NCI-H526 (cell line): Measurements from ENCODE around the gene AGMAT.
"Not testable (repeated sequence)": the region's sequence is repeated elsewhere in the genome, so short reads cannot be mapped to it uniquely, and the experiment has no call there.

Experiments used
- DNase-seq, 2 experiments: peaks; one replicate each; lab custom pipeline; 2025; lab: John Stamatoyannopoulos, UW

The AGMAT gene

DNA sequence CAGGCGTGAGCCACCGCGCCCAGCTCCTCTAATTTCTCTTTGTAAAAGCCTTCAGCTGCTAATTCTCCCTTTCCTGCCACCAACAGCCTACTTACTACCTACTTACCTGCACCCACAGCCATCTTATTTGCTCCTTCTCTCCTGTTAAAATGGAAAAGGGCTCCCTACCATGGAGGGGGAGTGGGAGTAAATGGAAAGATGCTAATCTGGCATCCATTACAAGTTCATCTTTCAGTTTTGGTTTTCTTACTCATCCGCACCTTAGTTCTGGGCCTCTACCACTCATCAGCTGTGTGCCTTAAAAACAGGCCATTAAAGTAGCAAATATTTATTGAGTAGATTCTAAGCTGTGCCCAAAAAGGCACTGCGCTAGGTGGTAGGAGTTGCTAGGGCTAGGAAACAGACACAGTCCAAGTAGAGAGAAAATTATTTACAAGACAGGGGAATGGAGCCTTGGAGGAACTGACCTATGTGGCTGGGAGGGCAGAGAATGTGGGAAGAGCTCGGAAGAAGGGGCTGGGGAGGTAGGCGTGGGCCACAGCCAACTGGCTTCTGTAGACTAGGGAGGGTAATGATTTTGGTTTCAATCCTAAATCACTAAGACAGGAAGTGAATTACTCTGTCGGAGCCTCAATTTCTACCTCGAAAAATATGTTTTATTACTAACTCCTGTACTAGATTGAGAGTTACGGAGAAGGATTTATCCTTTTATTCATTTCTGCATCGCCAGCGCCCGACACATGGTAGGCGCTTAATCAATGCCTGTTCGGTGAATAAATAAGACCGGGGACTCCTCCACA lies 31.7 kb upstream of the AGMAT start:
- DNase-seq, result no peak

DNA sequence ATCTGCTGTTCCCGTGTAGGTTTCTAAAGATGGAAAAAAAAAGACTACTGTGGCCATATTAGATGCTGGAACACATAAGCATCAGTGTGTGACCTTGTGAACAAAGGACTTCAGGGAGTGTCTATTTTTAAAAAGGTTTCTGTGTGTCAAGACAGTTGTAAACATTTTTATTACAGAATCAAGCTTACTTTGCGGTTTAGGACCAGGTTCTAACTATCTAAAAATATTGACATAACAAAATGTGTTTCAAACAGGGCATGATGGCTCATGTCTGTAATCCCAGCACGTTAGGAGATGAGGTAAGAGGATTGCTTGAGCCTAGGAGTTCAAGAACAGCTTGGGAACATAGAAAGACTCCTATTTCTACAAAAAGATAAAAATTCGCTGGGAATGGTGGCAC lies 25.3 kb upstream of the AGMAT start:
- peak; percentile 80 to 95 for DNase-seq

DNA sequence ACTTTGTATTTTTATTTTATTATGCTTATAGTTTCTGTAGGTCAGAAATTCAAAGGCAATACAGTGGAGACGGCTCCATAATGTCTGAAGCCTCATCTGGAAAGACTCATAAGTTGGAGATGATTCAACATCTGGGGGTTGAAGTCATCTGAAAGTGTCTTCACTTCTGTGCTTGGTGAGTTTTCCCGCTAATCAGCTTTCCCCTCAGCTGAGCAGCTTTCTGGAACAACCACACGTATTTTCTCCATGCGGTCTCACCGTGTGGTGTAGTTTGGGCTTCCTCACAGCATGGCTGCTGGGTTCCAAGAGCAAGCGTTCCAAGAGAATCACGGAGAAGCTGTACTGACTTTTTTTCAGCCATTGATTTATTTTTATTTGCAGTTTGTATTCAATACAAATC lies 24.8 kb upstream of the AGMAT start:
- no peak for DNase-seq

DNA sequence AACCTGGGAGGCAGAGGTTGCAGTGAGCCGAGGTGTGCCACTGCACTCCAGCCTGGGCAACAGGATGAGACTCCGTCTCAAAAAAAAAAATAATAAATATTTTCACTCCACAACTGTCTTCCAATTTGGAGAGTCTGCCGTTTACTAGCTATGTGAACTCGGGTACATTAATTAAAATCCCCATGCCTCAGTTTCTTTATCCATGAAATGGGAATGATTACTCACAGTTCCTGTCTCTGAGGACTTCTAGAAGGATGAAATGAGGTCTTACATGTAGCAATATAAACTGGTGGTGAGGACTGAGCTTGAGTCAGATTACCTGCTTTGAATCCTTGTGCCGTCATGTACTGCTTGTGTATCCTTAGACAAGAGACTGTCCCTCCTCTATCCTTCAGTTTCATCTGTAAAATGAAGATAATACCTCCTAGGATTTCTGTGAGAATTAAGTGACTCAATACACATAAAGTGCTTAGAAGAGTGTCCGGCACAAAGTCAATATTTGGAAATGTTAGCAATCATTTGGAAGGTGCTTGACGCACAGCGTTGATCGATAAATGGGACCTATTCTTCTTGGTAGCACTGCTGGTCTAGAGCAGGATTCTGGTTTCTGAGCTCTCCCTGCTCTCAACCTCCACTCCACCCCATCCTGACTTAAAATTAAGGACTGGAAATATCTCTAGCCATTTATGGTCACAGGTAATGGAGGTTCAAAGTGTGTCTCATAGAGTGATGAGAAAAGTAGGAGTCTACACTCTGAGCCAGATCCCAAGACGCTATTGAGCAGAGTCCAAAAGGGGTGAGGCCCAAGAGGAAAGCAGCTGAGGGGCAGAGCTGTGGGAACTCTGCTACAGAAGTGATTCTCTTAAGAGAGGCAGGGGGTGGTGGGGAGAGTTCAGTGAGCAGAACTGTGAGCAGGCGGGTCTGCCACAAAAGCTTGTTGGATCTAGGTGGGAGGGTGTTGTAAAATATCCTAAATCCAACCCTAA lies 20.8 kb upstream of the AGMAT start:
- DNase-seq, result no peak

DNA sequence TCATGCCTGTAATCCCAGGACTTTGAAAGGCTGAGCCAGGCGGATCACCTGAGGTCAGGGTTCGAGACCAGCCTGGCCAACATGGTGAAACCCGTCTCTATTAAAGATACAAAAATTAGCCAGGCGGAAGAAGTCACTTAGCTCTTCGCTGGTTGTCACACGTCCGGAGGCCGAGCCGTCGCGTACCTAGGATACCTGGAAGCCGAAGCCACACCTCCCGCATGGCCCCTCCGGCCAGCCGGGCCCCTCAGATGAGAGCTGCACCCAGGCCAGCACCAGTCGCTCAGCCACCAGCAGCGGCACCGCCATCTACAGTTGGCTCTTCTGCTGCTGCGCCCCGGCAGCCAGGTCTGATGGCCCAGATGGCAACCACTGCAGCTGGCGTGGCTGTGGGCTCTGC lies 19.5 kb upstream of the AGMAT start:
- DNase-seq, result not testable (repeated sequence)

DNA sequence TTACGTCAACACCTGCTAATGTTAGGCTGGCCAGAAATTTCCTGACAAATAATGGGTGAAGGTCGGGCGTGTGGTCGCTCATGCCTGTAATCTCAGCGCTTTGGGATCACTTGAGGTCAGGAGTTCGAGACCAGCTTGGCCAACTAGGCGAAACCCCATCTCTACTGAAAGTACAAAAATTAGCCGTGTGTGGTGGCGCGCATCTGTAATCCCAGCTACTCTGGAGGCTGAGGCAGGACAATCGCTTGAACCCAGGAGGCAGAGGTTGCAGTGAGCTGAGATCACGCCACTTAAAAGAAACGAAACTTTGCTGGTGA lies 19.1 kb upstream of the AGMAT start:
- not testable (repeated sequence) for DNase-seq

DNA sequence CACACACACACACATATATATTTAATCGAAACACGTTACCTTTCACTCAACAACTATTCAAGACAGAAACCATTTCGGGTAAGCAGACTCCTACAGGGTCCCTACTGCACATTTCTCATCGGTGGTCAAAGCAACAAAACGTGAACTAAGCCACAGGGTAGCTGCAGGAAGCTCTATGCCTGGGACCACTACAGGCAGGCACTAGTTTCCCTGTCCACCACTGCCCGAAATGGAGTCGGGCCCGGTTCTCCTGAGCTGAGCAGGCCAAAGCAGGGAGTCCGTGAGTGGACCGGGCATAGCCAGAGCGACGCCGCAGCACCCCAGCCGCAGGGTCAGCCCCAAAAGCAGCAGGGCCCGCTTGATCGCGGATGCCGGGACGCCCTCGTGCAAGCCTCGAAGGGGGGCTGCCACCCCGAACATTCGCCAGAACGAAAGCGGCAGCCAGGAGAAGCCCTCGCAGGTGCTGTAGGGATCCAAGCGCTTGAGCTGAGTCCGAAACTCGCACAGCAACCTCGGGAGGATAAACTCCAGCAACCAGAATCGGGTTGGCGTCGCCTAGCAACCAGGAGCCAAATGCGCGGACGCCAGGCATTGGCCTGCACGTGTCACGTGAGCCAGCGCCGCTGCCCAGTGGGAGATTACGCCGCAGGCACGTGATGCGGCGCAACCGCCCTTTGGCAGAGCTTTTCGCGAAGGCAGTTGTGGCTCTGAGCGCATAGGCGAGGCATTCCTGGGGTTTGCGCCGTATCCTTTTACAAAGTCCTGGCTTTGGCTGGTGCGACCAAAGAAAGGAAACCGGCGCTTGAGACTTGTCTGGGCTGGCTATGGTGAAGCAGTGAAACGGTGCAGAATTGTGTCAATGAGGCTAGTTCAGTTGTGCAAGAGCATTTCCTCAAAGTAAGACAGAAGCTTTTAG lies 18.5 kb upstream of the AGMAT start:
- DNase-seq, result peak; percentile 96 to 98

DNA sequence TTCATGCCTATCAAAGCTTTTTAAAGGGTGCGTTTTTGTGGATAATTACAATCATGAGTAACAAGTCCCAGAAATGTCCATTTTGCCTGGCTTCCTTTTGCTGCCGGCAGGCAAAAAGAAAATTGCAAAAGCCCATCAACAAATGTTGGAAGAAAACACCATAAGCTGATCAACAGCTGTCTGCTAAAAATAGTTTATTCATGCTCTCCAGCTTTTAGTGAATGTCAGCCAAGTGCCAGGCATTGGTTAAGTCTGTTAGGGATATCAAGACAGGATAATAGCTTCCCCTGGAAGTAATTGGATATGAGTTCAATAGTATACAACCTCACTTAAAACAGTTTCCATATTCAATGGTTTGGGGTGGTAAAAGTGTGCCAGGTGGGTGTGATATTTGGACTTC lies 13.6 kb upstream of the AGMAT start:
- DNase-seq, result no peak

DNA sequence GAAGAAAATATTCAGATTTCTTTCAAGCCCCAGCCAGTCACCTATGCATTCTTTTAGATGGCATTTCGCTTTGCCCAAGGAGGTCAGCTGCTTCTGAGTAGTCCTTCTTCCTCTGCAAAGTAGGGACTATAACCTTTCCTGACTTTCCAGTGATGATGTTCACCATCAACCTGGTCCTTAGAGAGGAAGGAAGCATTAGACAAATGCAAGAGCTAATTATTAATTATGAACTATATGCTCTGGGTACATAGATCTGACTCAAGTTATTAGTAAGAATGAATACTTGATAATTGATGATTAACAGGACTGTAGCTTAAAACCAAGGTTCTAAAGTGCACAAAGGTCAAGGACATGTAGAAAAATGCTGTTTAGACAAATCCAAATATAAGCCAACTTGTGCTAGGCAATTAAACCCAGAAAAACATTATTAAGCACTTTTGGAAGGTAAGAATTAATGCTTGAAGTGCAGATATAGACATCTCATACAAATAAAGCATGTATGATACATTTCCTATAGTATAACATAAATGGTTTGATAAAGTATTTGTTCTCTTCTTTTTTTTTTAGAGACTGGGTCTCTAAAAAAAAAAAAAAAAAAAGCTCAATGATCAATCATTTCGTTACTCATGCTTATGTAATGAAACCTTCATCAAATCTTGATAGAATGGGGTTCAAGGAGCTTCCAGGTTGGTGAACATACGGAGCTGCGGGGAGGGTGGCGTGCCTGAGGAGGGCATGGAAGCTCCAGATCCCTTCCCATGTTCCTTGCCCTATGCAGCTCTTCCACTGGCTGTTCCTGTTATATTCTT lies 11.2 kb upstream of the AGMAT start:
- no peak for DNase-seq

DNA sequence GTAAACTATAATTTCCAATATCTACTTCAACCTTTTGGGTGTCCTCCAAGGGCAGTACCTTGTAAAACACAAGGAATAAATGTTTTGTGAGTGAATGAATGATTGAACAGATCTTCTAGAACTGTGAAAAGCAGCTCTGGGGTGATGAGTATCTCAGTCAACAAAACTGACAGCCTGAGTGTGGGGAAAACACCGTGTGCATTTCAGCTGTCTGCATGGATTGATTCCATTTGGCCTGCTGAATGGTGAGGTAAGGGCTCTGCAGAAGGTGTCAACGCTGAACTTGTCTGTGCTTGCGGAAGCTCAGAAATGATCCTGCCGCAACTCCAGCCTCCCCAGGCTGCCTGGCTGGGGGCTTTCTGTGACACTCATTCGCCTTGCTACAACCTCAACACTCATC lies 7.4 kb upstream of the AGMAT start:
- no peak for DNase-seq

DNA sequence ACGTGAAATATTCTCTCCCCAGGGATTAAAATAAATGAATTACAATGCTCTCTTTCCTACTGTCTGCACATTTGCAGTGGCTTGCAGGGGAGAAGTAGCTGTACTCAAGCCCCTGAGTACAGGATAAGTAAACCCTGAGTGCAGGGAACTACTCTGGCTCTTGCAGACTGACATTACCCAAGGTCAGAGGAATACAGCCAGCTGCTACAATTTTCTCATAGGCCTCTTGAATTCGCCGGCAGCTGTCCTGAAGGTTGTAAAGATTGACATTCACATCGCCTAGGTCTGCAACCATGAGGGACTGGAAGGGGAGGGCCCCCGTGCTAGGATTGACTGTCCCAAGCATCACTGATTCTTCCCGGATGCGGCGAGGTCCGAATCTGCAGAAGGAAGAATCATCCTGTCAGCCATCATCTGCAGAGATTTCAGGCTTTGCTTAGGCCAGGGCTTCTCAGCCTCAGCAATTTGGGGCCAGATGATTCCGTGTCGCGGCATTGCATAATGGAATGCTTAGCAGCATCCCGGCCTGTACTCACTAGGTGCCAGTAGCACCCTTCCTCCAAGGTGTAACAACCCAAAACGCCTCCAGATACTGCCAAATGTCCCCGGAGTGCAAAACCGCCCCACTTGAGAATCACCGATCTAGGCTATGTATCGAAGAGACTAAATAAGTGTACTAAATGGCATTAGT lies 1.7 kb downstream of the AGMAT start:
- no peak for DNase-seq

DNA sequence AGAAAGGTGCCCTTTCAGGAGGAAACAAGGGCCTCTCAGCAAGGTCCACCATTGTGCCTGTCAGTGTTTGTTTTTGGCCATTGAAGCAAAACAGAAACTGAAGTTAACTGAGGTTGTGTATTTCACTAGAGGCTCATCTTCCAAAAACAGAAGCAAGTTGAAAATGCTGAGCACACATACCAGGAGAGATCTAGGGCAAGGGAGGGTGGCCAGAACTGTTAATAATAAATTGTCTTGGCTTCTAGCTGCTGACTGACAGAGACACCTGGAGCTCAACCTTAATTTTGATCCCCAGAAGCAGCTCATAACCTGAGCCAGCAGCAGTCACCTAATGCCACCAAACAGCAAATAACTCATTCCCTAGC lies 5.2 kb downstream of the AGMAT start:
- no peak for DNase-seq

DNA sequence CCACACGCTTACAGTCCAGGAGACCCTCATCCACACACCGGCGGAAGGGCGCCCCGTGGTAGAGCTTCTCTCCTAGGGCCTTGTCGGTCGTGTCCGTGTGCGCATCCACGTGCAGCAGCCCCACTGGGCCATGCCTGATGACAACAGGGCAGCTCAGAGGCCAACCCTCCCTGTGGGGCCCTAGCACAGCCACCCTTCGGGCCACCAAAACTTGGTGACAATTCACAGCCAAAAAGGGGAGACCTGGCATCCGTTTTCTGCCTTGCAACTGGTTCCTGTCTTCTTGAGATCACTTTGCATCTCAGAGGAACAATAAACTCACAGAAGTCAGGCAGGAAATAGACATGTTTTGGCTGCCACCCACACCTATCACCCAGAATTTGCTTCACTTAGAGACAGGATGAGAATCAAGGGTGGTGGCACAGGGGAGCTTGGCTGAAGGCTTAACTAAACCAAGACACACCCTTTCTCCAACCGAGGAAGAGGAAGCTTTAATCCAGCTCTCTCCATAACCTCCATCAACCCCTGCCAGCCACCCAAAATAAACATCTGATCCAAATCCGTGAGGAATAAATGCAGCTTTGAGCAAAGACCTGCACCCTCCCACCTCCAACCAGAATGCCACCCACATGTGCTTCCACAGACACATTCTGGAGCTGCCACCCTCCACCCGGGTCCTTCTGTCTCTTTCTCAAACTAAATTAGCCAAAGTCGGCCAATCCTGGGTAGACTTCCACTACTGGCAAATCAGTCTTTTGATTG lies 5.7 kb downstream of the AGMAT start:
- DNase-seq, result no peak

DNA sequence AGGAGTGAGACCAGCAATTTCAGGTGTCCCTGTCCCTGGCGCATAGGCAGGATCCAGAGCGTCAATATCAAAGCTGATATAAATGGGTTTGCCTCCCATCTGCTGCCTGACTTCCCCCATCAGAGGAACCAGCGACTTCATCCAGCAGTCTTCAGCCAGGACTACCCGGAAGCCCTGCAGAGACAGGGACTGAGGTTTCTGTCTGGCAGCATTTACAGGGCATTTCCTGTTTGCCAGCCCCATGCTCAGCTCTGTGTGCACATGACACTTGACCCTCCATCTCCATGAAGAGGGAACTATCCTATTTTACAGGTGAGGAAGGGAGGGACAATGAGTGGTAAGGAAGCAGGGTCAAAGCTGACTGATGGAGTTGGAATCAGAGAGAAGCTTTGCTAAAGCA lies 7.2 kb downstream of the AGMAT start:
- DNase-seq, result no peak

DNA sequence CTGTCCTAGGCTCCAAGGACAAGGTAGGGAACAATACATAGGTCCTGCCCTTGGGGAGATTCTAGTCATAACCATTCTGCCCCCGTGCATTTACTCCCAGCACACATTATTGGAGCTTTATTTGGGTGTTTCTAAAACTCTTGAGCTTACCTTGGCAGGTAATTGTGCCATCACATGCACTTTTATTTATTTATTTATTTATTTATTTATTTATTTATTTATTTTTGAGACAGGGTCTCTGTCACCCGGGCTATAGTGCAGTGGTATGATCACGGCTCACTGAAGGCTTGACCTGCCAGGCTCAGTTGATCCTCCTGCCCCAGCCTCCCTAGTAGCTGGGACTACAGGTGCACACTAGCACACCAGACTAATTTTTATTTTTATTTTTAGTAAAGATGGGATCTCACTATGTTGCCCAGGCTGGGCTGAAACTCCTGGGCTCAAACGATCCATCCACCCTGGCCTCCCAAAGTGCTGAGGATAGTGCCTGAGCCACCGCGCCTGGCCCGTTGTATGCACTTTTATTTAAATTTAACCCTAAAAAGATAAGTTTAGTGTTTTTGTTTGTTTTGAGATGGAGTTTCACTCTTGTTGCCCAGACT lies 9.2 kb downstream of the AGMAT start:
- no peak for DNase-seq

DNA sequence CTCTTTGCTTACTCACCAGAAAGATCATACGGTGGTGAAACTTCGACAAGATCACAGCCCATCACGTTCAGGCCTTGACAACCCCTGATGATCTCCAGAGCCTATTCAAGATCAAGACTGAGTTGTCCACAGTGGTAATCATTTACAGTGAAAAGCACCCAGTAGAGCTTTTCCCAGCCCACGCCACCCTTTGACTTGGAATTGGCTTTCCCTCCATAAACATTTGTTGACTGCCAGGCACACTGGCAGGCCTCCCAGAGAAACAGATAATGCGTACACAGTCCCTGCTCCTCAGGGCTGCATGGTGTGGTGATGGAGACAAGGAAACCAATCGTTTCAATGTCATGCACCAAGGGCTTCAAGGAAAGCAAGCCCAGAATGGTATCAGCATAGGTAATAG lies 10.1 kb downstream of the AGMAT start:
- DNase-seq, result no peak

DNA sequence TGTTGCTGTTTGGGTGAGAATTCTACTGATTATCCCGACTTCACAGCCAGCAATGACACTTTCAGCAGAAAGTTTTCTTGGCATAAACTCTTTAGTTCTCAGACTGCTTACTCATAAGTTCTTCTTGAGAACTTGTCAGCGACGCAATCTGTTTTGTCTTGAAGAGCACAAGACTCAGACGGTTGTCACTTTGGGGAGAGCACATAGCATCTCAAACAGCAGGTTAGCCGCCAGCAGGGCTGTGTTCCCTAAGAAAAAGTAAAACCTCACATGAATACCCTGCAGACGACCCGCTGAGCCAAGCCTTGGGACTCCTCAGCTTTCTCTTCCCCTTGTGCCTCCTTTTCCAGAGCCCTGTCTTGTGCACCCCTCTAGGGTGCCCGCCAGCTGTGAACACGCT lies 11.4 kb downstream of the AGMAT start:
- no peak for DNase-seq

DNA sequence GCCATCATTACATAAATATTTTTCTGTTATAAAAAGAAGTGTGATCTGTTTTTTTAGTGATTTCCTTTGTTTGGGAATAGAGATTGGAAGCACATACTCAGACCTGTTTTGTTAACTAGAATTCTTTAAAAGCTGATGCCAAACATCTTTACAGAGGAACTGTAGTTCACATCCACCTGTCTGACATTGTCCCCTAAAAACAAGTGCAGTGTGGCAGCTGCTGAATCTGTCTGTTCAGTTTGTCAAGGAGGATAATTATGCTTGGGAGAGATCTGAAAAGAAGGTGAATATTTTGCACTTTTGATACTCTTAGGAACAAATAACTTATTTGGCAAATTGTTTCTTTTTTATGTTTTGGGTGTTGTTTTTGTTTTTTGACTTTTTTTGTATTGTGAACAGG lies 13.6 kb downstream of the AGMAT start:
- no peak for DNase-seq

DNA sequence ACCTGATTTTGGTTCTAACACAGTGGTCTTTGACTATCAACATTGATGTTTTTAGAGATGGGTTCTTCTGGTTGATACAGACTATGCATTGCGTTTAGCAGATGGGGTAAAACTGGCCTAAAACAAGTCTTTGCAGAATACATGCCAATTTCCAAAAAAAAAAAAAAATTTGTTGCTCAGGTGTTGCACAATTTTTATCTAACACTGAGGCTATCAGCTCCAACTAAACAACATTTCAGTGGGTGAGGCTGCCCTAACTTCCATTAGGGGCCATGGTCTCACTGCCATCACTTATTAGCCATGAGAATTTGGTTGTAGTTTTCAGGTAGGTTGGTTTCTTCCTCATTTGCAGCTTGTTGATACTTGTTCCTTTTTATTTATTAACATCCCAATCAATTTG lies 14.0 kb downstream of the AGMAT start:
- DNase-seq, result no peak
